ENCODE data around the gene HACL1. TPM values are rescaled to one million over a fixed set of nuclear protein-coding genes. Genes with fewer than 3 reads are reported as not detected.

Gene HACL1
- total and polyA plus RNA-seq, 2 experiments from 2014 or later, result 11.0 to 11.2 TPM

DNA sequence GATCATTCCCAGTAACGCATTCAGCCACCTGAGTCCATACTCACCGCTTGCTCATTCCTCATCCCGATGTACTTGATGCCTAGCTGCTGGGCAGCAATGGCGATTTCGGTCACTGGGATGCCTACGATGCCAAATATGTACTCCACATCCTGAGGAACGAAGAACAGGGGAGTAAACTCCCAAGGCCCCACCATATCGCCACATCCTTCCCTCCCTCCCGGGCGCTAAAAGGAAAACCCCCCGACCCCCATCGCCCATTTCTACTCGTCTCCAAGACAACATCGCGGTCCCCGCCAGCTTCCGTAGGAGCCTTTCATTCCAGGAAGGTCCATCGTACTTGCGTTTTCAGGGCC lies 347 bp downstream of the HACL1 start:
- Histone ChIP-seq H3K9me3 (ENCODE audit: low read depth) (no peaks in the 10 kb centered on the region), H3K27me3 (no peaks in the 10 kb centered on the region), H3K4me1 (ENCODE audit: low read depth) (no peaks in the 10 kb centered on the region), H3K36me3 (peaks cover 5% of the 10 kb centered on the region), H3K27ac (peak overlapping the region; percentile 92), H3K4me3 (peak overlapping the region; percentile 58)
- TF ChIP-seq, protein P1, sequence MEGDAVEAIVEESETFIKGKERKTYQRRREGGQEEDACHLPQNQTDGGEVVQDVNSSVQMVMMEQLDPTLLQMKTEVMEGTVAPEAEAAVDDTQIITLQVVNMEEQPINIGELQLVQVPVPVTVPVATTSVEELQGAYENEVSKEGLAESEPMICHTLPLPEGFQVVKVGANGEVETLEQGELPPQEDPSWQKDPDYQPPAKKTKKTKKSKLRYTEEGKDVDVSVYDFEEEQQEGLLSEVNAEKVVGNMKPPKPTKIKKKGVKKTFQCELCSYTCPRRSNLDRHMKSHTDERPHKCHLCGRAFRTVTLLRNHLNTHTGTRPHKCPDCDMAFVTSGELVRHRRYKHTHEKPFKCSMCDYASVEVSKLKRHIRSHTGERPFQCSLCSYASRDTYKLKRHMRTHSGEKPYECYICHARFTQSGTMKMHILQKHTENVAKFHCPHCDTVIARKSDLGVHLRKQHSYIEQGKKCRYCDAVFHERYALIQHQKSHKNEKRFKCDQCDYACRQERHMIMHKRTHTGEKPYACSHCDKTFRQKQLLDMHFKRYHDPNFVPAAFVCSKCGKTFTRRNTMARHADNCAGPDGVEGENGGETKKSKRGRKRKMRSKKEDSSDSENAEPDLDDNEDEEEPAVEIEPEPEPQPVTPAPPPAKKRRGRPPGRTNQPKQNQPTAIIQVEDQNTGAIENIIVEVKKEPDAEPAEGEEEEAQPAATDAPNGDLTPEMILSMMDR (IDR thresholded peaks at IDR 0.05; ENCODE audit: low read depth, low read length), result no peak
- no peak for DNase-seq (ENCODE audit: low read depth in 1 of 2, low spot score in 1 of 2)

DNA sequence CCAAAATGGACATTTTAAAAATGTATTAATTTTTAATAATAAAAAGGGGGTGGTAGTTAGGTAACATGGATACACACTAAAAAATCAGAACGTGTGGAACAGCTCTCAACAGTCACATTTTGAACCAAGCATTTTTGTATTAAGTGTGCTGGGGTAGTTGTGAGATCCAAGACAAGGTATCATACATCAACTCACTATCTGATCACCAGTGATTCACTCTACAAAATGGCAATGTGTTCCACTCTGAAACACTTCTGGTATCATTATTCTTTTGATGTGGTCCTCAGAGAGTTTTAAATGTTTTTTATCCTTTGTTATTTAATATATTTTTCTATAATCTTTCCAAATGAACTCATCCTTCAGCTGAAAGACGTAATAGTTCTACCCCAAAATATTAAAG lies 5.4 kb downstream of the HACL1 start:
- Histone ChIP-seq H3K4me3 (no peak overlapping the region), H3K27ac (no peak overlapping the region), H3K27me3 (no peaks in the 10 kb centered on the region), H3K4me1 (ENCODE audit: low read depth) (no peaks in the 10 kb centered on the region), H3K36me3 (peaks cover 8% of the 10 kb centered on the region), H3K9me3 (ENCODE audit: low read depth) (no peaks in the 10 kb centered on the region)
- TF ChIP-seq, protein P1 (IDR thresholded peaks at IDR 0.05; ENCODE audit: low read depth, low read length), result no peak
- DNase-seq (ENCODE audit: low read depth in 1 of 2, low spot score in 1 of 2), result no peak

DNA sequence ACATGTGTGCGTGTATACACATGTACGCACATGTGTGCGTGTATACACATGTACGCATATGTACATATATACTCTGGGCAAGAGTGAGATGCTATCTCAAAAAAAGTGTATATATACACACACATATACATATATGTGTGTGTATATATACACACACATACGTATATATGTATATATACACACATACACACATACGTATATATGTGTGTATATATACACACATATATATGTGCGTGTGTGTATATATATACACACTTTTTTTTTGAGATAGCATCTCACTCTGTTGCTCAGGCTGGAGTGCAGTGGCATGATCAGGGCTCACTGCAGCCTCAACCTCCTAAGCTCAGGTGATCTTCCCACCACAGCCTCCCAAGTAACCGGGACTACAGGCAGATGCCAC lies 8.4 kb downstream of the HACL1 start:
- H3K27ac ChIP-seq, result no peak overlapping the region
- H3K36me3 ChIP-seq, result peaks cover 13% of the 10 kb centered on the region
- no peak for DNase-seq (ENCODE audit: low read depth in 1 of 2, low spot score in 1 of 2)
- H3K27me3 ChIP-seq, result no peaks in the 10 kb centered on the region
- TF ChIP-seq, protein P1 (IDR thresholded peaks at IDR 0.05; ENCODE audit: low read depth, low read length), result no peak
- no peak overlapping the region for H3K4me3 ChIP-seq
- H3K4me1 ChIP-seq (ENCODE audit: low read depth), result no peaks in the 10 kb centered on the region
- no peaks in the 10 kb centered on the region for H3K9me3 ChIP-seq (ENCODE audit: low read depth)

DNA sequence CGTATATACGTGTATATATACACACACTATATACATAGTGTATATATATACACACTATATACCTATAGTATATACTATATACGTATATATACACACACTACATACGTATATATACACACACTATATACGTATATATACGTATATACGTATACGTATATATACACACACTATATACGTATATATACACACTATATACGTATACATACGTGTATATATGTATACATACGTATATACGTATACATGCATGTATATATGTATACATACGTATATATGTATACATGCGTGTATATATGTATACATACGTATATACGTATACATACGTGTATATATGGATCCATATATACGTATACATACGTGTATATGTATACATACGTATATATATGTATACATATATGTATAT lies 9.4 kb downstream of the HACL1 start:
- TF ChIP-seq, protein P1 (IDR thresholded peaks at IDR 0.05; ENCODE audit: low read depth, low read length), result no peak
- H3K9me3 ChIP-seq (ENCODE audit: low read depth), result no peaks in the 10 kb centered on the region

DNA sequence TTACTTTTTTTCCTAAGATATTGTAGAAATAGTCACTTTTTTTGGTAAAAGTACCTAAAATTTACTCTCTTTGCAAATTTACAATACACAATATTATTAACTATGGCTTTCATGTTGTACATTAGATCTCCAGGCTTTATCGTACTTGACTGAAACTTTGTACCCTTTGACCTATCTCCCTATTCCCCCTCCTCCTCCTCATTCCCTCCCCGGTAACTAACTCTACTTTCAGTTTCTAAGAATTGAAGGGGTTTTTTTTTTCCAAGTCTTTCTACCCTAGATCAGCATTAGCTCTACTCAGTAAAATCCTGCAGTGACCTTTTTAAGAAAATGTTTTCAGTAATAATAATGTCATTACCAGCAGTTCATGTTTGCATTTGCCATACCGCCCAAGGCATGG lies 10.1 kb downstream of the HACL1 start:
- Histone ChIP-seq H3K4me3 (no peak overlapping the region), H3K9me3 (ENCODE audit: low read depth) (no peaks in the 10 kb centered on the region), H3K27me3 (no peaks in the 10 kb centered on the region)

More for the DNA sequence above, 9.4 kb downstream of the HACL1 start:
- Histone ChIP-seq H3K36me3 (peaks cover 13% of the 10 kb centered on the region), H3K4me3 (no peak overlapping the region), H3K4me1 (ENCODE audit: low read depth) (no peaks in the 10 kb centered on the region), H3K27me3 (no peaks in the 10 kb centered on the region), H3K27ac (no peak overlapping the region)
- no peak for DNase-seq (ENCODE audit: low read depth in 1 of 2, low spot score in 1 of 2)

More for the DNA sequence above, 10.1 kb downstream of the HACL1 start:
- TF ChIP-seq, protein P1 (IDR thresholded peaks at IDR 0.05; ENCODE audit: low read depth, low read length), result no peak
- Histone ChIP-seq H3K36me3 (peaks cover 15% of the 10 kb centered on the region), H3K27ac (no peak overlapping the region), H3K4me1 (ENCODE audit: low read depth) (no peaks in the 10 kb centered on the region)
- no peak for DNase-seq (ENCODE audit: low read depth in 1 of 2, low spot score in 1 of 2)

Measured in cardiac muscle cell (in vitro differentiated cells and primary cell).